NCI-H1930 (cell line): ENCODE data around the gene DUSP7.
"Not testable (repeated sequence)": the region's sequence is repeated elsewhere in the genome, so short reads cannot be mapped to it uniquely, and the experiment has no call there.

Source experiments
- DNase-seq, 2 experiments: peaks; one replicate each; lab custom pipeline; 2025; lab: John Stamatoyannopoulos, UW

The DUSP7 gene

DNA sequence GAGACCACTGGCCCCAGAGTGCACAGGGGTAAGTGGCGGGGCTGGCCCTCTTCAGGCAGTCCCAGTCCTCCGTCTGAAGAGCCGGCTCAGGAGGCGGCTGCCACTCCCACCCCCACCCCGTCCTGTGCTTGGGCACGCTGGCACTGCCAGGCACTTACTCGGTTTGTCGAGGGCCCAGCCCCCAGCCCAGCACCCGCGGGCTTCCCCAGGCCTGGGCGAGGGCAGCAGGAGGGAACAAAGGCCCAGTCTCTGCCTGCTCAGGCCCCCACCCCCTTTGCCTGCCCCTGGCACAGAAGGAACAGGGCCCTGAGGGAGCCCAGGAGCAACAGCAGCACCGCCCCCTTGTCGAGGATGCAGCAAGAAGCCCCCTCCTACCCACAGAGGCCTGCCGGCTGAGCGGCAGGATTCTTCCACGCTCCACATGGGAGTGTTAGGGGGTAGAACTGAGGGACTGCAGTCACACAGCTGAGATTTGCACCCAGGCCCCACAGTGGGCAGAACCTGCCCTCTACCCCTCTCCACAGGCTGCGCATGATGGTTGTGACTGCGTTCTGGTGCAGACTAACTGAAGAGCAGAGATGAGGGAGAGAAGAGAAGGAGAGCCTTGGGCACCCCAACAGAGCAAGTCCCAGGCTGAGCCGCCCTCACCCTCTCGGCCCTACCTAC, 8.9 kb downstream of the DUSP7 start:
- DNase-seq, result no peak

DNA sequence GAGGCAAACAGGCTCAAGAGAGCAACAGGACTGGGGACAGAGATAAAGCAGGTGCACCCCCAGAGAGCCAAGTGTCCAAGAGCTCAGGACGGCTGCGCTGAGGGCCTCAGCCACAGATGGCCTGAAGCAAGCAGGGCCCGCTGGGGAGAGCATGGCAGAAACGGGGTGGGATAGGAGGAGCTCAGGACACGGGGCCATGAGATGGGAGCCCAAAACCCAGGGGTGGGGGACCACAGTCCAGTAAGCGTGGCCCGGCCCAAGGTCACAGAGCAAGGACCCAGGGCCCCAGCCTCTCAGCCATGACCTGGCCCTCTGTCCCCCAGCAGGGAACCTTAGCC, 9.5 kb downstream of the DUSP7 start:
- no peak for DNase-seq

DNA sequence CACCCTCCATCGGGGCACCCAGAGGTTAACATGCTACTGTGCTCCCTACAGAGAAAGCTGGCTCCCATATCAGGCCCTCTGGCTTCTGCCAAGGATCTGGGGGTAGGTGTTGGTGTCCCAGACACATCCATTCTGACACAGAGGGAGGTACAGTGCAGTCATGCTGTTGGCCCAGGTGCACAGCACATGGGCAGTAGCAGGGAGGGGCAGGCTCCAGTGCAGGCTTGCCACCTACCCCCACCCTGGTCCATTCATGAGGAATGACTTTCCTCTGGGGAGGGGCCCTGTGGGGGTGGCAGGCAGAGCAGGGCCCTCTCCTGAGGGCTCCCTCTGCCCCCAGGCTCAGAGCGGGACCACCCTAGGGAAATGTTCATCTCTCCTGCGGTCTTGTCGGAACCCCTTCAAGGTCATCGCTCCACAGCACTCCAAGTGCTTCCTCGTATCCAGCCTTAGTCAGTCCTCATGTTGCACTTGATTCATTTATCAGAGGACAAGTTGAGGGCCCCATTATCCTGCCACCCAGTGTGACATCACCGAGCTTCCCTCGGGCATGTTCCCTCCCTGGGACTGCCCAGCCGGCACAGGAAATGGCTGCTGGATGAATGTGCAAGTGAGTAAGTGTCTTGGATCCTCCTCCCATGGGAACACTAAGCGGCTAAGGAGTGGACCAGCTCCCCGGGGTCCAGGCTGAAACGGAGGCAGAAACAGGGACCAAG, 10.0 kb downstream of the DUSP7 start:
- DNase-seq, result no peak

DNA sequence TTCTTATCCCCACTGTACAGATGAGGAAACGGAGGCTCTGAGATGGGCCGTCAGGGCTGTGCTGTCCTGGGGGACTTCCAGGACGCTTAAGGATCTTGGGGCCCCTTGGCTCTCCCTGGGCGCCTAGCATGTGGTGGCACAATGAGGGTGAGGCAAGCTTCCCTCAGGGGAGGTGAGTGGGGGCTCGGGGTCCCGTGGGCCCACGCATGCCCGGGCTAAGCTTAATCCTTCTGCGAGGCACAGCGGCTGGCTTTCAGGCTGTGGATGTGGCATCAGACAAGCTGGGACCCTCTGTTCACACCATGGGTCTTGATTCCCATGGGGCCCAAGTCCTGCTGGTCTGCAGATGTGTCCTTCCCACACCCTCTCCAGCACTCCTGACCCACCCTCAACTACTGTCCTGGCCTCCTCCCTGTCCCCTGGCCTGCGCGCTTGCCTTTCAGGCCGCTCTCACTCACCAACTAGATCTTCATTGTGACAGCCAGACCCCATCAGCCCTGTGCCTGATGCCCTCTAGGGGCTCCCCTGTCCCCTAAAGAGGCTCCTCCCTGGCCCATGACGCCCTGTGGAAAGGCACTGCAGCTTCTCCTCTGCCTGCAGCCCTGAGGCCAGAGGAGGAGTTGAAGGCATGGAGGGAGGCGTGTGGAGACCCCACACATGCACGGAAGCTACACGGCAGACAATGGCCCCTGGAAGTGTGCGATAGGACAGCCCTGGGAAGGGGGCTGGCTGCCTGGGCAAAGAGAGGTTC, 11.3 kb downstream of the DUSP7 start:
- no peak for DNase-seq

DNA sequence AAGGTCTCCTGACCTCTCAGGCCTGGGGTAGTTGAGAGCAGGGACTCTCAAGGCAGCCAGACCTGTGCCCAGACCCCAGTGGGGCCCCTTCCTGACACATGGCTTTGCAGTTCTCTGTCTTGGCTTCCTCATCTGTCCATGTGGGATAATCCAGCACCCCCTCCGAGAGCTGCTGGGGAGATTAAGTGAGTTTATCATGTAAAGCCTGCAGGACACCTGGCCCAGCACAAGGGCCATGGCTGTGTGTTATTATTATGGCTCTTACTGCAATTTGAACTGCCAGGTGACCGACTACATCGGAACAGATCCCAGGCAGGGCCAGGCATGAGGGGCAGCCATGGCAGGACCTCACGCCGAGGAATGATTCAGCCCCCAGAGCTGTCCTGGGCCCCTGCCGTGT, 12.6 kb downstream of the DUSP7 start:
- no peak for DNase-seq

DNA sequence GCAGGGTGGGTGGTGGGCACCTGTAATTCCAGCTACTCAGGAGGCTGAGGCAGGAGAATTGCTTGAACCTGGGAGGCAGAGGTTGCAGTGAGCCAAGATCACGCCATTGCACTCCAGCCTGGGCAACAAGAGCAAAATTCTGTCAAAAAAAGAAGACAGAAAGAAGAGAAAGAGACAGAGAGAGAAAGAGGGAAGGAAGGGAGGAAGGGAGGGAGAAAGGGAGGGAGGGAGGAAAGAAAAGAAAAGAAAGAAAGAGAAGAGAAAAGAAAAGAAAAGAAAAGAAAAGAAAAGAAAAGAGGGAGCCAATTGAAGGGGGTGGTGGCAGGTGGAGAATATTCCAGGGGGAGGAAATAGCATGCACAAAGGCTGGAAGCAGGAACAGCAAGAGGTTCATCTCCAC, 13.3 kb downstream of the DUSP7 start:
- DNase-seq, result not testable (repeated sequence)

DNA sequence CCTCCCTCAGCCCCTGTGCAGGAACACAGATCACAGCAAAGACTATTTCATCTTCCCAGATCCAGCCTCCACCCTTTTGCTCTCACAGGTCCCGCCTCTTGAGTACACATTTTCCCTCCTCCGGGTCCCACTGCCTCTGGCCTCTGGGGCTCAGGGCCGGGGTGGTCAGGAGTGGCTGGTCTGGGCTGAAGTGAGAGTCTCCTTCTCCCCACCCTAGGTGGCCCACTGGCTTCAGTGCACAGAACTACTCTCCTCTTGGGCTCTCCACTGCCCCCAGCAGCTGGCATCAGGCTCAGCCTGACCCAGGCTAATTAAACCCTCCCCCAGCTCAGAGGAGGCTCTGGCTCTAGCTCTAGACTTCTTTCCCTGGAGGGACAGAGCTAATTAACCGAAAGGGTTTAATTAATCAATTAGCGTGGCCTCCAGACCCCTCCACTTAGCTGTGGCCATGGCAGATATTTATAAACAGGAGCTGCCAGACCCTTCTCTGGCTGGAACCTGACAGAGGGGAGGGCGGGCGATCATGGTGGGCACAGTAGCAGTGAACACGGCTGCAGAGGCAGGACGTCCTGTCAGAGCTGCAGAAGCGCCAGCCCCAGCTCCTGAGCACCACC, 15.1 kb downstream of the DUSP7 start:
- DNase-seq, result no peak

DNA sequence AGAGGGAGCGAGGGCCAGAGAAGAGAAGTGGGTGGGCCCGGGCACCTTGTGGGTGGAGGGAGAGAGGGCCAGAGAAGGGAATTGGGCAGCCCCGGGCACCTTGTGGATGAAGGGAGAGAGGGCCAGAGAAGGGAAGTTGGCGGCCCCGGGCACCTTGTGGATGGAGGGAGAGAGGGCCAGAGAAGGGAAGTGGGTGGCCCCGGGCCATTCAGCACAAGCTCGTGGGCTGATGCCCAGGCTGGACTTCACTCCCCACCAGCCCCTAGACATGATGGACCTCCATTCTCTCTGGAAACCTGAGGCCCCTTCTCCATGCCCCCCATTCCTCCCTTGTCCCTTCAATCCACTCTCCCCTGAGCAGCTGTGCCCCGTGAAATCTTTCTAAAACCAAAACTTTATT, 15.8 kb downstream of the DUSP7 start:
- DNase-seq, result no peak

DNA sequence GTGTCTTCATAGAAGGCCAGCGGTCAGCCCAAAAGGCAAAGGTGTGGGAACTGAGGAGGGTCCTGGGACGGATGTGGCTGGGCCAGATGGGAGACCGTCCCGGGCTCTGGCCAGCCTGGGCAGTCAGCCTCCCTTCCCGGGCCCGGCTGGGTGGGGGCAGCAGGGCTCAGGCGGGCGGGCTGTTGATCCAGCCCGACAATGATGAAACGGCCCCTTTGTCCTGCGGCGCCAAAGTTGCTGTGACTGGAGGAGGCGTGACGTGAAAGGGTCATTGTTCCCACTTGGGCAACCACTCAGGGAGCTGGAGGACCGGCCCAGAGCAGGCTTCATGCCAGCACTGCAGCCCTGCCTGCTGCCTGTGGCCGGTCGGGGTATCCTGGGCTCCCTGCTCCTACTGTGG, 16.5 kb downstream of the DUSP7 start:
- no peak for DNase-seq

DNA sequence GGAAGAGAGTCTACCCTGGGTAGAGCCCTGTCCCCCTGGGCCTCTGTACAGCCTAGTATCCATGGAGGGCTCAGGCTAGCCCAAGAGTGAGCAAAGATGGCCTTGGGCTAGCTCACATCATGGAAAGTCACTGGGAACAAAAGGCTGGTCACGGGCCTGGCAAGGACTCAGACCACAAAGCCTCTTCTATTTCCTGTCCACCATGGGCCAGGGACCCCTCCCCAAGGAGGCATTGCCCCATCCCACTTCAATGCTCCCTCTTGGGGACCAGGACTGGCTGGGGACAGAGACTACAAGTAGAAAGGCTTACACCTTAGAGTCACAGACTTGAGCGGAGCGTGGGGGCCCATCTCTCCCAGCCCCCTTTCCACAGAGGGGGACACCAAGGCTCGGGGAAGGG, 16.9 kb downstream of the DUSP7 start:
- DNase-seq, result no peak

DNA sequence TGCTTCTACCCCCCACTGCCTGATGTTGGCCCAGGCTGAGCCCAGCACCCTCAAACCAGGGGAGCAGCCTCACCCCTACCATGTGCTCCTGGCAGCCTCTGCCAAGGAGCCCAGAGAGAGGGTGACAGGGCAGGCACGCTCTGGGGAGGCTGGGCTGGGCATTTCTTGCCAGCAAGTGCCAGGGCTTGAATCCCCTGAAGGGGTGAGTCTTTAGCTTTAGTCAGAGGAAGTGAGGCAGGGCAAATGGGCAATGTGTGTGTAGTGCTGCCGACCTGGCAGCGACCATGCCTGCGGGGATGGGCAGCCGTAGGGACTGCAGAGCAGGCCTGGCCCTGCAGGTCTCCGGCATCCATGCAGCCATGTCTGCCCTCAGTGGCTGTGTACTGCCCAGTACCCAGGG, 18.1 kb downstream of the DUSP7 start:
- DNase-seq, result no peak

DNA sequence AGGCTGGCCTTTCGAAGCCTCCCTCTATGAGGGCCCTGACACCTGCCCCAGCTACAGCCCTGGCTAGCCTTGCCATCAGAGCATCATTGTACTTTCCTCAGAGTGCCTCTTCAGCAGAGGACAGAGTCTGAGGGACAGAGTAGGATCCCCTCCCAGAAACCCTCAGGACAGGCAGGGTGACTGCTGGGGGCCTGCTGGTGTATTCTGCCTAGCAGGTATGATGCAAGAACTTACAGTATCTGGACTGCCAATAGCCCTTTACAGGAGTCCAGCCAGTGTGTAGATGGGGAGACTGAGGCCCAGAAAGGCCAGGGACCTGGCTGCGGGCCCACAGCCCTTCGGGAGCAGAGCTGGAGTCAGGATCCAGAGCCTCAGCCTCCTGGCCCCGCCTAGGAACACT, 19.1 kb downstream of the DUSP7 start:
- no peak for DNase-seq

DNA sequence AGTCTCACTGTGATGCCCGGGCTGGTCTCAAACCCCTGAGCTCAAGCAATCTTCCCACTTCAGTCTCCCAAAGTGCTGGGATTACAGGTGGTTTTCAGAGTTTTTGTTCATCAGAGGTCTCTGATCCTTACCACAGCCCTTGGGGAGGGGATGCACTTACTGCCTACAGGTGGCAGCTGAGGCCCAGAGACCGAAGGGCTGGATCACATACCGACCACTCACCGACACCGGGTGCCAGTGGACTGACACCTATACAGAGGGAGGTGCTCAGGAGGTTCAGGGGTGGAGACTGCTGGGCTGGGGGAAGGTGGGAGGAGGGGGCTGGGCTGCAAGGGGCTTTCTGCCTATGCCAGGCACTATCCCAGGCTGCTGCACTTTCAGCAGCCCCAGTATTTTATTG, 19.5 kb downstream of the DUSP7 start:
- DNase-seq, result no peak

DNA sequence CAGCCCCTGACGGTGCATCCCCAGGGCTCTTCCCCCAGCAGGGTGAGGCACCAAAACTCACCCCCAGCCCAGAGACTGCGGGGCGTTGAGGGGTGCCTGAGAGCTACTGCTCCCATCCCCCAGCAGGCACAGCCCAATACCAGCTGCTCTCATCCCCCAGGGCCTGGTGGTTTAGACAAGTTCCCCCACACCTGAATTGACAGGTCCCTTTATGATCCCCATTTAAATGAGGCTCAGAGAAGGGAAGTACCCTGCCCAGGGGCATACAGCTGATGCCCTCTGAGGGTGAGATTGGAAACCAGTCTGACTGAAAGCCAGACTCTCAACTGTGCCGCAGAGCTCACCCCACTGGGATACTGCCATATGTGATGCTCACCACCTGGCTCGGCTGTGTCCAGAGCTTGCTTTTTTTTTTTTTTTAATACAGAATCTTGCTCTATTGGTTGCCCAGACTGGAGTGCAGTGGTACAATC, 20.1 kb downstream of the DUSP7 start:
- no peak for DNase-seq

DNA sequence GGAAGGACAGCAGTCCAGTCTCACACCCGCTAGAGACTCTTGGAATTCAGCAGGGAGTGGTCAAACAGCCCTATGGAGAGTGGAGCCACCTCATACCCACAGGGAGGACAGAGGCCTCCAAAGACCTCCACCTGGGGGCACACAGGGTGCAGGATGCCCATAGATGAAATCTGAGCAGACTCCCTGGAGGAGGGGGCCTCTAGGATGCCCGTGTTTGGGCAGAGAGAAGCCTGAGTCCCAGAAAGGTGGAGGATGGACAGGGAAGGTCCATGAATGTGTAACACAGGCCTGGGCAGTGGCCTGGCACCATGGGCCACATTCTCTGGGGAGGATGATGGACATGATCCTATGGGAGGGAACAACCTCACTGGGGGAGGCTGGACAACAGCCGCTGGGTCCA, 21.7 kb downstream of the DUSP7 start:
- no peak for DNase-seq

DNA sequence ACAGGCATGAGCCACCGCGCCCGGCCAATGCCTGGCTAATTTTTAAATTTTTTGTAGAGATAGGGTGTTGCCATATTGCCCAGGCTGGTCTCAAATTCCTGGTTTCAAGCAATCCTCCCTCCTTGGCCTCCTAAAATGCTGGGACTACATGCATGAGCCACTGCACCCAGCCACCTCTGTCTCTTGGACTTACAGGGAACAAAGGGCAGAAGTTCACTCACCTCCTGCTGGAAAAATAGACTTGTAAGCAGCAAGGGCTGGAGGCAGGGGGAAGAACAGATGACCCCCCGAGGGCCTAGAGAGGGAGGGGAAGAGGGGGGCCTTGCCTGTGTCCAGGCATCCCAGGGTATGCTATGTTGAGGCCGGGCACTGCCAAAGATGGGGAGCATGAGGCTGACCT, 22.2 kb downstream of the DUSP7 start:
- DNase-seq, result no peak

DNA sequence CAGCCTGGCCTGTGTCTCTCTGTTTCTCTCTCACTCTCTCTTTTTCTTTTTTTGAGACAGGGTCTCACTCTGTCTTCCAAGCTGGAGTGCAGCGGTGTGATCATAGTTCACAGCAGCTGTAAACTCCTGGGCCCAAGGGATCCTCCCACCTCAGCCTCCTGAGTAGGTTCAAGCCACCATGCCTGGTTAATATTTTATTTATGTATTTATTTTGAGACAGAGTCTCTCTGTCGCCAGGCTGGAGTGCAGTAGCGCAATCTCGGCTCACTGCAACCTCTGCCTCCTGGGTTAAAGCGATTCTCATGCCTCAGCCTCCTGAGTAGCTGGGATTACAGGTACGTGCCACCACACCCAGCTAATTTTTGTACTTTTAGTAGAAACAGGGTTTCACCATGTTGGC, 22.6 kb downstream of the DUSP7 start:
- DNase-seq, result not testable (repeated sequence)

DNA sequence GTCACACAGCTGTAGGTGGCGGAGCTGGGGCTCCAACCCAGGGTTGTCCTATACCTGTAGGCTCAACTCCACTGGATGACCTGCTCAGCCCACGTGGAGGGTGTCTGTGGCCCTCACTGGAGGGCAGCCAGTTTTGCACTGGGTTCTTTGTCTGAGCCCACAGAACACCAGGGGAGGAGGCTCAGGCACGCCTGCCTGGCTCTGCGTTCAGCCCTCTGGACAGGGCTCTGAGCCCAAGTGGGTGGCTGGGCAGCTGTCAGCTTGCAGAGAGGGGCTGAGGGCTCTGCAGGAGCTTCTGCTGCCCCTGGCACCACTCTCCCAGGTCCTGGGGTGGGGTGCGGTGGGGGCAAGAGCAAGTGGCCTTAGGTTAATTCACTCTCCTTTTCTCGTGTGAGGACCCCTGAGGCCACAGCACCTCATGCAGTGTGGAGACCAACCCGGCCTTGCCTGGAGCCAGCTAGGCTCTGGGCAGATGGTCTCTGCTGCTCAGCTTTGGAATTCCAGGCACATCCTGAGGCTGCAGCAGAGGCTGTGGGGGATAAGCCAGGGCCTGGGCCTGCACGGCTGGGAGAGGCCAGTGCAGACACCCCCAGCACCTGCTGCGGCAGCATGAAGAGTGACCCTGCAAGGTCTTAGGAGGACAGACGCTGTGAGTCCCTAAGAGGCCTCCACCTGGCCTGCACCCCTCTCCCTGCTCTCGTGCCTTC, 23.5 kb downstream of the DUSP7 start:
- DNase-seq, result no peak

DNA sequence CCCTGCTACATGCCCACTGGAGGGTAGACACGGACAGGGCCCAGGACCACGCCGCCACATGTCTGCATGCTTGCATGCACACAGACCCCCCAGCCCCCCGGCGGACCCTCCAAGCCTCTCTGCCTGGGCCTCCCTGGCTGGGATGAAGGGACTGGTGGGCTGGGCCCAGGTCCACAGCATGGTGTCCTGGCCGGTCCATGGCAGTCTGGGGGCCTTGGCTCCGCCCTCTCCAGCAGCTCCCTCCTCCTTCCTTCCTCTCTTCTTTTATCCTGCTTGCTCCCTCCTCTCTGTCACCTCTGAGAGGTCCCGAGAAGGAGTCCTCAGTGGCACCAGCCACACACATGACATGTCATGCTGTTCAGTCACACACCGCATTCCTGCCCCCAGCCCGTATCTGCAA, 24.5 kb downstream of the DUSP7 start:
- DNase-seq, result no peak

DNA sequence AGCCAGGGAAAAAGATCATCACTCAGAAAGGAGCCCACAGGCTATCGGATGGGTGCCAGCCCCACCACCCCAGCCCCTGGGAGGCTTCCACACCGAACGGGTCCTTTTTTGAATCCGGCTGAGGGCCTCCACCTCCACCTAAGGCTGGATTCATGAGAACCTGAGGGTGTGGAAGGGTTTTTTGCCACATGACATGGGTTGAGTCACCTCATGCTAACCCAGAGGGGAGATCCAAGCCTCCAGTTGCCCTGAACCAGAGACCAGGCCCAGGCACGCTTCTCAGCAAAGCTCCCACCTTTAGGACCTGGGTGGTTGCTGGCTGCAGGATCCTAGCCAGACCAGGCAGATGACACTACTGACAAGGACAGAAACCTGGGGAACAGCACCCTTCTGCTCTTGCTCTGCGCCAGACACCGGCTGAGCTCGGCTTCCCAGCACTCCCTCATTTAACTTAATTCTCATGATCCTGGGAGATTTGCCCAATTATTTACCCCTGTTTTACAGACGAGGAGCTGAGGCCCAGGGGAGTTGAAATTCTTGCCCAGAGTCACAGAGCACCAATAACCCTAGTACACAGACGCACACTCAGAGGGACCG, 25.6 kb downstream of the DUSP7 start:
- no peak for DNase-seq

DNA sequence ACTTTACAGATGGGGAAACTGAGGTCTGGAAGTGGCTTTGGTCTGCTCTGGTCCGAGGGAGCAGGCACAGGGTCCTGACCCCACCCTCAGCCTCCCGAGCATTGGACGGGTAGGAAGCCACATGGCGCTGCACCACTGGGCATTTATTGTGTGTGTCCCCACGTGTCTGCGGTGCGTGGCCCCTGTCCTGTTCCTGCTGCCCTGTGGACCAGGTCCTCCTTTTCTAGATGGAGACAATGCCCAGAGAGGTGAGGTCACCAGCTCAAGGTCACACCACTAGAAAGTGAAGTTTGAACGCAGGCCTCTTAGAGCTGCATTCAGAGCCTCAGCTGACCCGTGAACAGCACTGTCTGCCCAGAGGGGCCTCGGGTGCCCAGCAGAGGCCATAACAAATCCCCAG, 26.8 kb downstream of the DUSP7 start:
- DNase-seq, result no peak

DNA sequence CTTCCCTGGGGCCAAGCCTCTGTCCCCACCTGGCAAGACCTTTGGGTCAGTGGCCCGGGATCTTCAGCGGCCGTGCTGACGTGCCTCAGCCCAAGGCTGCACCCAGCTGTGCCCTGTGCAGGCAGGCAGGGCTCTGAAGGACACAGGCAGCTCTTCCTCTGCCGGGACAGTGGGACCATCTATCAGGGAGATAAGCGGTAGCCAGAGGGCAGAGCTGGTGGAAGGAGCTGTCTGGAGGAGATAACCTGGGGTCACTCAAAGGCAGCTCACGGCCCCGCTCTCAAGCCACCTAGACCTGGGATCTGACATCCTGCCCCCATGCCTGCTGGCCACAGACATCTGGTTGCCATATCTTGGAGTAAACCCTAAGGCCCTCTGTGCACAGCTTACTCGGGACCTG, 27.3 kb downstream of the DUSP7 start:
- DNase-seq, result no peak
